HG02610 (cell line): ENCODE data around the gene HES4.
"Not testable (repeated sequence)": the region's sequence is repeated elsewhere in the genome, so short reads cannot be mapped to it uniquely, and the experiment has no call there.

ENCODE experiments used
- ATAC-seq: cut with Tn5 transposase; IDR thresholded peaks from one replicate; pipeline ENCODE4 v1.9.1; 2021; ENCODE audit warnings: mild to moderate bottlenecking, moderate library complexity; ENCODE audit not compliant: unreplicated experiment

The HES4 gene

GRCh38 chr1:1033731-1034438 lies 34.0 kb upstream of the HES4 start:
- no peak for ATAC-seq

- ATAC-seq: peak; percentile 72
These were observed 33.2 kb upstream of the HES4 start for GRCh38 chr1:1033009-1033587.

- no peak for ATAC-seq
These were observed 32.5 kb upstream of the HES4 start for GRCh38 chr1:1032424-1032823.

- ATAC-seq: no peak
These were observed 31.9 kb upstream of the HES4 start for GRCh38 chr1:1031659-1032235.

GRCh38 chr1:1030867-1031658 lies 31.2 kb upstream of the HES4 start:
- not testable (repeated sequence) for ATAC-seq

- ATAC-seq: no peak
These were observed 27.9 kb upstream of the HES4 start for GRCh38 chr1:1027791-1028190.

DNA sequence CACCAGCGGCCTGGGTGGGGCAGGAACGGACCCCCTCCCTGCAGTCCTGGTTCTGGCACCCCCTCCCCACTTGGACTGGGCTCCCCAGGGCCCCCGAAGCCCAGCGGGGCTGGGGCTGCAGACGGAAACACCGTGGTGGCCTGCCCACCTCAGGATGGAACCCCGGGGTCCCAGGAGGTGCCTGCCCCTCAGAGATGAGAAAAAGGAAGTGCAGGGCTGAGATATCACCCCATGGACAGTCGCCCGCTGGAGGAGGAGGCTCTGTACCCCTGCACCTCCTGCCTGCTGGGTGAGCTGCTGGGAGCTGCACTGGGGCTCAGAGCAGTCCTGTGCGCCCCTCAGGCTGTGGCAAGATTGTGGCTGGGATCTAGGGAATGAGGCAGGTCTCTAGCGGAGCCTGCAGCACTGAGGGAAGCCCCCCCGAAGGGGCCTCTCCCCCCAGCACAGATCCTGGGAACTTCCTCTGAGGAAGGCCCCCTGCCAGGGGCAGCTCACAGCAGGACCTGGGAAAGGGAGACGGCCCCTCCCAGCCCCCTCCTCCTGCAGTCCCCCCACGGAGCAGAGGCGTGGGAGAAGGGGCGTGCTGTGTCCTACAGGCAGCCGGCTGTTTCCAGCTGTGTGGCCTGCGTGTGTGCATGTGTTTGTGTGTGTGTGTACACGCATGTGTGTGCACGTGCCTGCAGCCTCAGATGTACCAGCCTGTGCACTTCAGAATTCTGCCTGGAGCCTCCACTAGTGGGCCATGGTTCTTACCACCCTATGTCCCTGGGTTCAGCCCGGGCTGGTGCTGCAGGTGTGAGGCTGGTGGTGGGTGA lies 26.9 kb upstream of the HES4 start:
- ATAC-seq: no peak

DNA sequence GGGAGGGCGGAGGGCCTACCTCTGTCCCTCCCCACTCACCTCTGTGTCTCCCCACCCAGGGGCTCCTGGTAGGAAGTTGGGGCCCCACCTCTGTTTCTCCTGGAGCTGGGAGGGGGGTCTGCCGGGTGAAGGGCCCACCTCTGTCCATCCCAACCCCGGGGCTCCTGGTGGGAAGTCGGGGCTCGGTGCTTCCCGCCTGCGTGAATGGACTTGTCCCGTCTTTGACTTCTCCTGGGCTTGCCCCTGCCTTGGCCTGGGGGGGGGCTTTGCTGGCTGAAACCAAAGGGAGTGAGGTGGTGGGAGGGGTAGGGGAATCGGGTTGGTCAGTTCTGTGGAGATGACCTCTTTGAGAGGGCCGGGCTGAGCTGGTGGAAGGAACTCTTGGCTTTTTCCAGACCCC lies 25.8 kb upstream of the HES4 start:
- ATAC-seq: no peak

DNA sequence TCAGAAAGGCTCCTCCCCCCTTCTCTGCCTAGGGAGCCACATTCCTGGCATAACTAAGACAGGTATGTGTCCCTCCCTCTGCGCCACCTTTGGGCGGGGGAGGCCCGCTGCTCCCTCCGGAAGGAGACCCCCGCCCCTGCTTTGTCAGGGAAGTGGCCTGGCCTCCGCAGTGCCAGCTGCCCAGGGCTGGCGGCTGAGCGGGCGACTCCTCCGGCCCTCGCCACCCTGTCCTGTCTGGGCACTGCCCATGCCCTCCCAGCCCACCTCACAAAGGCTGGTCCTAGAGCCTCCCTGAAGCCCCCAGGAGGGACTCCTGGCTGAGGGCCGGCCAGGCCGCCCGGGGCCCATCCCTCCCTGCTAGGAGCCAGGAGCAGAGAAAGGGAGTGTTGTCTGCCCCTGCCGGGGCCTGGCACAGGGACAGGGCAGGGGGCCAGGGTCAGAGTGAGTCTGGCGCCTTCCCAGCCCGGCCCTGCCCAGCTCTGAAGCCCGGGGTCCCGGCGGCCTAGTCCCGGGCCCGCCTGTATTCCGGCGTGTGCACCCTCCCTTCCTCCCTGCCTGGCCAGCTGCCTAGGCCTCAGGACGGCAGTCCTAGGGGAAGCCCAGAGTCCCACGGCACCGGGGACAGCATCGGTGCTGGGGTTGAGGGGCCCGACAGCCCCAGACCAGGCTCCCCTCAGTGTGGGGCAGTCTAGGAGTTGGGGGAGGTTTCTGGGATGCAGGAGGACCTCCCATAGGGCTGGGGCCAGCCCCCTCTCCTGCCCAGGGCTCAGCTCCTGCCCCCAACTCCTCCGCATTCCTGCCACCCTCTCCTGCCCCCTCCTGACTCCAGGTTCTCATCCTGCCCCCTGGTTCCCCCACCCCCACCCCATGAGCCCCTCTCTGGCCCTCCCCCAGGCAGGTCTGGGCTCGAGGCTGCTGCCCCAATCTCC lies 25.1 kb upstream of the HES4 start:
- no peak for ATAC-seq

- no peak for ATAC-seq
These were observed 24.4 kb upstream of the HES4 start for GRCh38 chr1:1024149-1024770.

- no peak for ATAC-seq
These were observed 23.8 kb upstream of the HES4 start for GRCh38 chr1:1023700-1024099.

DNA sequence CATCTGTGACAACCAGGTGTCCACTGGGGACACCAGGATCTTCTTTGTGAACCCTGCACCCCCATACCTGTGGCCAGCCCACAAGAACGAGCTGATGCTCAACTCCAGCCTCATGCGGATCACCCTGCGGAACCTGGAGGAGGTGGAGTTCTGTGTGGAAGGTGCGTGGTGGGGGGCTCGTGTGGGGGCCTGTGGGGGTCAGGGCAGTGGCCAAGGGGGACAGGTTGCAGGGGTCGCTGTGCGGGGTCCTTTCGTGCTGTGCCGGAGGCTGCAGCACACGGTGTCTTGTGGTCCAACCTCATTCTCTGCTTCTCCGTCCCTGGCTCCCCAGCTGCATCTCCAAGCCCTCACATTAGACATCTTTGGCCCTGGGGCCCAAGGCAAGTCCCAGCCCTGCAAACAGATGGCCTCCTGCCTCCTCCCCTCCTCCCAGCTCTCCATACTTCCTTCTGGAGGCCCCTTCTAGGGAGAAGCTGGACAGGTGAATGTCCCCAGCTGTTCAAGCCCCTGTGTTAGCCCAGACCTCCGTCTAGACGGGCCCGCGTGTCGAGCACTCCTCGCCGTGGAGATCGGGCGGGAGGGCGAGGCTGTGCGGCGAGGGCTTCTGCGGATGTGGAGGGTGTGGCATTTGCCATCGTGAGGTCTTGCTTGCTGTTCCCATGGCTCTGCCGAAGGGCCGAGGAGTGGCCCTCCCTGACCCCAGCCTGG lies 22.6 kb upstream of the HES4 start:
- no peak for ATAC-seq

- ATAC-seq: no peak
These were observed 22.0 kb upstream of the HES4 start for GRCh38 chr1:1021920-1022259.

GRCh38 chr1:1021010-1021919 lies 21.4 kb upstream of the HES4 start:
- no peak for ATAC-seq

- no peak for ATAC-seq
These were observed 20.6 kb upstream of the HES4 start for GRCh38 chr1:1020415-1021009.

DNA sequence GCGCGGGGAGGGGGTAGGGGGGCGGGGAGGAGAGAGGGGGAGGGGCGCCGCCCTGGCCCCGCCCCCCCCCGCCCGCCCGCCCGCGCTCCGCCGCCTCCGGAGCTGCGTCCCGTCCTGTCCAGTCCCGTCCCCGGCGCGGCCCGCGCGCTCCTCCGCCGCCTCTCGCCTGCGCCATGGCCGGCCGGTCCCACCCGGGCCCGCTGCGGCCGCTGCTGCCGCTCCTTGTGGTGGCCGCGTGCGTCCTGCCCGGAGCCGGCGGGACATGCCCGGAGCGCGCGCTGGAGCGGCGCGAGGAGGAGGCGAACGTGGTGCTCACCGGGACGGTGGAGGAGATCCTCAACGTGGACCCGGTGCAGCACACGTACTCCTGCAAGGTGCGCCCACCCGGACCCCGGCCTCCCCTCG lies 20.1 kb upstream of the HES4 start, which contains the start of gene AGRN:
TSS of gene AGRN (plus strand) at position 121 of the 405 bp plus-strand sequence. CDS start at position 174, 53 bp downstream.
- peak; percentile 16 for ATAC-seq
